GM13976 (cell line): ENCODE measurements around the gene SMOC1.

Experiments used
- DNase-seq: peaks from one replicate; pipeline ENCODE4 v3.0.0; 2012; ENCODE audit warnings: low spot score
- CTCF ChIP-seq: IDR thresholded peaks from 2 replicates; pipeline ENCODE4 v1.5.1; 2012; ENCODE audit warnings: borderline replicate concordance, mild to moderate bottlenecking; ENCODE audit not compliant: insufficient read depth; ENCODE audit errors: extremely low read depth, missing control alignments, control extremely low read depth
- in situ Hi-C: fragments of 300-500 bp; cut with MboI; formaldehyde crosslinking; loops from one replicate; pipeline ENCODE4 v1.12.0; 2022; ENCODE audit warnings: low sequenced_read_pairs, mixed read lengths, inconsistent platforms; ENCODE audit not compliant: unreplicated experiment

SMOC1 gene

DNA sequence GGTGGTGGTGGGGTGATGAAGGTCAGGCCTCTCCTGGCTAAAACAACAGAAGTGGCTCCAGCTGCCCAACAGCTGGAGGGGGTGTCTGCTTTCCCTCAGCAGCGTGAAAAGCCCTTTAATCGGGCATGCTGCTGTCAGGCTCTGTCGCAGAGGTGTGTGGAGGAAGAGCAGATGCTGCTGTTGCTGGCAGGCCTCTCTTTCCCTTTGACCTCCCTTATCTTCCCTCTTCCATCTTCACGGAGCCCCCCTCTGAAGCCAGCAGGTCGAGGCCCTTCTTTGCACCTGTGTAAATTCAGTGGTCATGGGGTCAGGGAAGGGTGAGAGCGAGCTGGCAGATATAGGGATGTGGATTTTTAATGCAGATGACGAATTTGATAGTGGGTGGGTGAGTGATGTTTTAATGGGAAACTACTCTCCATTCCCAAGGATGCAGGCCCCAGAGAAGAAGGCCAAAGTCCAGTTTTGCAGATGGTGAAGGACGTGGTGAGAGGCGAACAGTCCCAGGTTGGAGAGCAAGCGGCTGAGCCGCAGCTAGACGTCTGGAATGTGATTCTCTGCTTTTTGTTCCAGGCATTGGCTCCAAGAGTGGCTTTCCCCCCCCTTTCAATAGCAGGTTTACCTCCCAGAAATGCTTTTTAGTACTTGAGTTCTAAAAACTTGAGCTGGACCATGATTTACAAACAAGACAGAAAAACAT lies 64.0 kb downstream of the SMOC1 start:
- TF ChIP-seq CTCF, result no peak
- DNase-seq, result no peak
- in situ Hi-C loops, result no loop called here

- DNase-seq, result no peak
- in situ Hi-C loops, result no loop called here
- TF ChIP-seq CTCF, result no peak
Observed at GRCh38 chr14:69945347-69945746, 66.1 kb downstream of the SMOC1 start.

GRCh38 chr14:69945912-69946311 lies 66.7 kb downstream of the SMOC1 start:
- in situ Hi-C loops, result no loop called here
- no peak for TF ChIP-seq CTCF
- no peak for DNase-seq

DNA sequence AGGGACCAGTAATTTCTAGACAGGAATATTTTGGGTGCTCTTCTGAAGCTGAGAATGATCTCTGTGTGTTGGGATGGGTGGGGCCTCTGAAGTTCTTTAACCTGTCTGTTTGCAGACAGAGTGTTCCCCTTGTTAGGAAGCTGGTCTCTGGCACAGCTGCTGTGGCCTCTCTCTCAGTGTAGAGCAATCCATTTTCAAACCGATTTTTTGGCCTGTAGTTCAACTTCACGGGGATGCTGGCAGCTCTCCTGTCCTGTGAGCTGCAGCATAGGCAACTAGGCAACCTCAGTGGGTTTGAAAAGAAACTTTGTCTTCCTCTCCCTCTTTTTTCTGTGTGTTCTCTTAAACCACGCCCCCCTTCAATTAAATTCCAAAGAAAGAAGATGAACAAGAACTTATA lies 69.1 kb downstream of the SMOC1 start:
- TF ChIP-seq CTCF, result no peak
- in situ Hi-C loops, result no loop called here
- DNase-seq, result no peak

- in situ Hi-C loops, result no loop called here
- DNase-seq, result no peak
- no peak for TF ChIP-seq CTCF
Observed at GRCh38 chr14:69951263-69951662, 72.0 kb downstream of the SMOC1 start.

GRCh38 chr14:69951935-69952334 lies 72.7 kb downstream of the SMOC1 start:
- no peak for DNase-seq
- in situ Hi-C loops, result no loop called here
- TF ChIP-seq CTCF, result no peak
